Measurements from ENCODE around the gene RAVER2. TPM values are rescaled to one million over a fixed set of nuclear protein-coding genes. Genes with fewer than 3 reads are reported as not detected.

RAVER2 gene
- total RNA-seq, 2 donors from 2014 or later = 0.81 to 1.6 TPM

DNA sequence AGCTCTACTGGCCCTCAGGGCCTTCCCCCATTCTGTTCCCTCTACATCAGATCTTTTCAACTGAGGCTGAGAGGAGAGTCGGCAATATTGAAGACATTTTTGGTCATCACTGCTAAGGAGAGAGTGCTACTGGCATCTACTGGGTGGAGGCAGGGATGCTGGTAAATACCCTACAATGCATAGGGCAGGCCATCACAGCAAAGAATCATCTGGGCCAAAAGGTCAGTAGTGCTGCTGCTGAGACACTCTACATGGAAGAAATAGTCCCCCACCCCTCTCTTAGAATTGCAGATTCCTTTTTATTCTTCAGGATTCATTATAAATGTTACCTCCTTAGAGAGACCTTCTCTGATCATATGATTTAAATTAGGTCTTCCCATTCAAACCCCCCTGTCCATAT is 127.2 kb downstream of the RAVER2 start:
- Mint-ChIP-seq H3K4me1 (ENCODE audit: low read depth in 2 of 2) (peaks cover 57 to 58% of the 10 kb centered on the region in 2 donors), H3K9me3 (no peaks in the 10 kb centered on the region), H3K4me3 (no peak overlapping the region), H3K27me3 (no peaks in the 10 kb centered on the region), H3K27ac (peak overlapping the region; percentile 2 to 49), H3K36me3 (peaks cover 56% of the 10 kb centered on the region)
- DNase-seq (ENCODE audit: low spot score) = no peak
- ATAC-seq = no peak

DNA sequence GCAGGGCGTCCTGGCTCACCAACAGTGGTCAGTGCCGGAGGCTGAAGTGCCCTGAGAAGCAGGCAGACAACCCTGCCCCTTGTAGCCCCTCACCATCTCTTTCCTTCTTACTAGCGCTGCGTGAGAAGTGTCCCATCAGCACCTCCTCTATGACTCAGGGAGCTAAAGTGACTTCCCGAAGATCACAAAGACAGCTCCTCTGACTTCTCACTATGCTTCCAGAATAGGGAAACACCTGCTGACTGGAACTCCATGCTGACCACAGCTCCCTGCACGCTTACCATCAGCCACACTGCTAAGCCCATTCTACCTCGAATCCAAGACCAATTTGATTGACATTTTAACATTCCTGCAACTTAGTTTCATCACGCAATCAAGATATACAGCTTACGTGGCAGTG is 128.7 kb downstream of the RAVER2 start:
- H3K4me1 Mint-ChIP-seq (ENCODE audit: low read depth in 2 of 2) = peaks cover 66 to 68% of the 10 kb centered on the region in 2 donors
- ATAC-seq (no peak), DNase-seq (ENCODE audit: low spot score) (no peak)
- H3K27ac Mint-ChIP-seq = peak overlapping the region in 1 of 2 donors; percentile 49
- H3K9me3 Mint-ChIP-seq = no peaks in the 10 kb centered on the region
- peaks cover 53% of the 10 kb centered on the region for H3K36me3 Mint-ChIP-seq
- no peak overlapping the region for H3K4me3 Mint-ChIP-seq
- no peaks in the 10 kb centered on the region for H3K27me3 Mint-ChIP-seq

DNA sequence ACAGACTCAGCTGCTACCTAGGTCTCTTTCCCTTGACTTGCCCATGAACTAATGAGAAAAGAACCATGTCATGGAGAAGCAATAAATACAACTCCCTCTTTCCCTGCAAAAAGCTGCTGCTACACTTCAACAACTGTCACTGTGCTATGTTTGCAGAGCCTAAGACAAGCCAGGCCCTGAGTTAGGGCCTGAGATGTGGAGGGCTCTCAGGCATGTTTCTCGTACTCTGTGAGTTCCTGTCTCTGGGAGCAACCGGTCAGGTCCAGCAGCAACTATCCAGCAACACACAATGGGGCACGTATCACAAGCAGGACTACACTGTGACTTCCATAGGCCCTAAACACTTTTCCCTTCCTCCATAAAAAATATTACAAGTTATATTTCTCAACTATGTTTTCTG is 129.8 kb downstream of the RAVER2 start:
- H3K4me1 Mint-ChIP-seq (ENCODE audit: low read depth in 2 of 2) = peaks cover 68 to 73% of the 10 kb centered on the region in 2 donors
- H3K27ac Mint-ChIP-seq = peak overlapping the region; percentile 61 to 95
- H3K9me3 Mint-ChIP-seq = no peaks in the 10 kb centered on the region
- H3K27me3 Mint-ChIP-seq = no peaks in the 10 kb centered on the region
- no peak overlapping the region for H3K4me3 Mint-ChIP-seq
- peaks cover 52% of the 10 kb centered on the region for H3K36me3 Mint-ChIP-seq
- ATAC-seq = no peak
- DNase-seq (ENCODE audit: low spot score) = no peak

DNA sequence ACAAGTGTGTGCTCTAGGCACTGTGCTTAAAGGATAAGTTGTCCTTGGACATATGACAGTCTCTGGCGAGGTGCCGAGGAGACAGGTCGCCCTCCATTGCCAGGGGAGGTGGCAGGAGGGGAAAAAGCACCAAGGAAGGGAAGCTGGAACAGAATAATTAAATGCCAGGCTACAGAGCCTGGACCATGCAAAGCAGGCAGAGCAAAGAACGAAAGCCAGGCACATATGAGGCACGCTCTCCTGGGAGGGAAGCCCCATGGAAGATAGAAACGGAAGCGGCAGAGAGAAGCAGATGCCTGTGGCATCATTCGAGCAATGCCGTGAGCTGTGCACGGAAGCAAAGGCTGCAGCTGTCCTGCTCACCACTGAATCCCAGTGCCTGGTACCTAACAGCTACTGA is 130.2 kb downstream of the RAVER2 start:
- Mint-ChIP-seq H3K4me3 (peak overlapping the region; percentile 77), H3K27ac (peak overlapping the region; percentile 61 to 95), H3K4me1 (ENCODE audit: low read depth in 2 of 2) (peaks cover 70 to 73% of the 10 kb centered on the region in 2 donors), H3K9me3 (no peaks in the 10 kb centered on the region), H3K27me3 (no peaks in the 10 kb centered on the region), H3K36me3 (peaks cover 52% of the 10 kb centered on the region)
- DNase-seq (ENCODE audit: low spot score) (no peak), ATAC-seq (no peak)

DNA sequence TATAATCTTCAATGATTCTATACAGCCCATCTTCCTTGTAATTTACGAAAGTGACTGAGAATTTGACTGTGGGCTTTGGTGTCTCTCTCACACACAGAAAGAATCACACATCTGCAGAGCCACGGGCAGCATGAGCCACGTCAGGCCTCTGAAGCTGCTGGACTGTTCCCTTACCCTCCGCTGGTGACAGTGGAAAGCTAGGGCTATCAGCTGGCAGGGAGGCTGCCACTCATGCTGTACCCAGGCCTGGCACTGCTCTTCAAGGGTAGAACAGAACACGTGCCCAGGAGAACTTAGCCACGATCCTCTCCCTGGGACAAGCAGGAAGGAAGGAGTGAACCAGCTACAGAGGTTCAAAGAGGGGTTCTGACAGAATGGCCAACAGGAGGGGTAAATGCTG is 130.7 kb downstream of the RAVER2 start:
- DNase-seq (ENCODE audit: low spot score) = no peak
- no peaks in the 10 kb centered on the region for H3K9me3 Mint-ChIP-seq
- H3K4me3 Mint-ChIP-seq = peak overlapping the region; percentile 77
- H3K27ac Mint-ChIP-seq = peak overlapping the region; percentile 61 to 95
- no peaks in the 10 kb centered on the region for H3K27me3 Mint-ChIP-seq
- H3K4me1 Mint-ChIP-seq (ENCODE audit: low read depth in 2 of 2) = peaks cover 75 to 78% of the 10 kb centered on the region in 2 donors
- H3K36me3 Mint-ChIP-seq = peaks cover 52% of the 10 kb centered on the region
- ATAC-seq = peak in 1 of 2 donors; percentile 37

DNA sequence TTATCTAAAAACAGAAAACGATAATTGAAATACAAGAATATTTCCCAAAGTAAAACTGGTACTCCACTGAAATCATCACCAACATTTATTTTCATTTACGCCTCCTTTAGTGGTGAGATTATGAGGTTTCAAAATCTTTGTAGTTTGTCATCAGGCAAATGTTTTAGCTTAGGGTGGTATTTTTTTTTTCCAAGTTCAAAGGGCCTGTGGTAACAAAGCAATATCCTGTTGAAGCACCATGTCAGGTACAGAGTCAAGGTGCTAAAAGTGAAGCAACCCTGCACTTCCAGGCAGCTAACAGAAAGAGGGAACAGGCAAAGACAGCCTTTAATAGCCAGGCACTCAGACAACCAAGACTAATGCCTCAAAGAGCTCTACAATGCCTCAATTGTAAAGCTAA is 132.3 kb downstream of the RAVER2 start:
- Mint-ChIP-seq H3K36me3 (peaks cover 37% of the 10 kb centered on the region), H3K27me3 (no peaks in the 10 kb centered on the region), H3K4me3 (peak overlapping the region; percentile 77), H3K9me3 (no peaks in the 10 kb centered on the region), H3K27ac (peak overlapping the region; percentile 61 to 95), H3K4me1 (ENCODE audit: low read depth in 2 of 2) (peaks cover 73 to 74% of the 10 kb centered on the region in 2 donors)
- DNase-seq (ENCODE audit: low spot score) (no peak), ATAC-seq (peak; percentile 64 to 77)

DNA sequence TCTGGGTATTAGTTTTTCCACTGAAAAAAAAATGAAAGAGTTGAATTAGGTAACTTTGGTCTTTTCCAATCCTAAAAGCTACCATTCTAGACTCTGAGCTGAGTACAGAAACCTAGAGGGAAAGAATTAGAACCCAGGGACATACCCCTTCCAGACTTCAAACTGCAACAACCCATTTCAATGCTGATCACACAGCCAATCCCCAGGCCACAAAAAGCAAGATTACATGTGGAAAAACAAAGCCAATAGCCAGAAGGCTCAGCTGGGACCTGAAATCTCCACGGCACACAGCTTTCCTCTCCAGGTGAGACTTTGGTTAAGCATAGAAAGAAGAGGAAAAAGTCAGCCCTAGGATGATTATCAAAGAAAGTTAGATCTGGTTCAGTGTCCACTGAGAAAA is 132.7 kb downstream of the RAVER2 start:
- Mint-ChIP-seq H3K4me3 (peak overlapping the region; percentile 77), H3K27ac (peak overlapping the region; percentile 61 to 95), H3K4me1 (ENCODE audit: low read depth in 2 of 2) (peaks cover 74 to 75% of the 10 kb centered on the region in 2 donors), H3K27me3 (no peaks in the 10 kb centered on the region), H3K9me3 (no peaks in the 10 kb centered on the region), H3K36me3 (peaks cover 33% of the 10 kb centered on the region)
- ATAC-seq (no peak), DNase-seq (ENCODE audit: low spot score) (no peak)

DNA sequence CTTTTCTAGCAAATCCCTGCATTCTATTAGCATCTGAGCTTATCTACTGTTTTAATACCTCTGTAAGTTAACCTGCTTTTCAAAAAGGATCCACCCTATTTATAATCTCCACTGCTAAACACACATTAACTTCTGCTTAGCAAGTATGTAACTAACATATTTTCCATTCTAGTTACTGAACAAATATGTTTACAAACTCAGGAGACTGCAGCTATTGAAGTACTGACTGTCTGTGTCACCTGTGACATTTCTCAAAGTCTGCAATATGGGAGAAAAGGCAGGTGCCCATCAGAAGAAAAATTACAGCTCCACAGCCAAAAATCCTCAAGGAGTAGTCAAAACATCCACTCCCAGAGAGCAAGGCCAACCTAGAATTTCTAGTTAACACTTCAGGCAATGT is 133.2 kb downstream of the RAVER2 start:
- Mint-ChIP-seq H3K4me1 (ENCODE audit: low read depth in 2 of 2) (peaks cover 74 to 75% of the 10 kb centered on the region in 2 donors), H3K4me3 (no peak overlapping the region), H3K27me3 (no peaks in the 10 kb centered on the region), H3K9me3 (no peaks in the 10 kb centered on the region), H3K27ac (peak overlapping the region; percentile 61 to 95), H3K36me3 (peaks cover 33% of the 10 kb centered on the region)
- DNase-seq (ENCODE audit: low spot score) = no peak
- ATAC-seq = no peak

DNA sequence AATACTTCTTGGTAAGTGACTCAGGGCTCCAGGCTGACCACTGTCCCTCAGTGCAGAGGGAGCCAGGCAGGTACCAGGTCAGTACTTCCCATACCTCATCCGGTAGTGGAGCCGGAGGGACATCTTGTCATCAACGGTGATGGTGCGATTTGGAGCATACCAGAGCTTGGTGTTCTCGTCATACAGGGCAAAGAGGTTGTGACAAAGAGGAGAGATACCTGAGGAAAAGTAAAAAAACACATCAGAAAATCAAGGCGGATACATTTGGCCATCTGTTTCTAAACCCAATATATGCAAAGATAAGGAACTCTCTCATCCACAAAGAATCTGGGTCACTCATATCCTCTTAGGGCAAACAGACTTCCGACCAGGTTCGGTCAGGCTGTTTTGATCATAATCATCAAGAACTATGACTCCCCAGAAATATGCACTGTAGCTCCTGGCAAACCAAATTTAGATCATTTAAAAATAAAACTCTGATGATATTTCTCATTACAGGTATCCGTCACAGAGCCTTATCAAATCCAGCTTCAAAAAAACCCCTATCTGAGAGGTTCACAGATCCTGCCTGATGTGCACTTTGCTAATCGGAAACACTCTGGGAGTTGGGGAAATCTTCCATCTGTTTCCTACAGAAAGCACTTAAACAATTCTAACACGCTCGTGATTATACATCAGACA is 134.2 kb downstream of the RAVER2 start:
- peak overlapping the region in 1 of 2 donors; percentile 75 for H3K27ac Mint-ChIP-seq
- H3K4me1 Mint-ChIP-seq (ENCODE audit: low read depth in 2 of 2) = peaks cover 77 to 78% of the 10 kb centered on the region in 2 donors
- H3K4me3 Mint-ChIP-seq = no peak overlapping the region
- no peak for DNase-seq (ENCODE audit: low spot score)
- H3K9me3 Mint-ChIP-seq = no peaks in the 10 kb centered on the region
- no peaks in the 10 kb centered on the region for H3K27me3 Mint-ChIP-seq
- ATAC-seq = no peak
- H3K36me3 Mint-ChIP-seq = peaks cover 28% of the 10 kb centered on the region

DNA sequence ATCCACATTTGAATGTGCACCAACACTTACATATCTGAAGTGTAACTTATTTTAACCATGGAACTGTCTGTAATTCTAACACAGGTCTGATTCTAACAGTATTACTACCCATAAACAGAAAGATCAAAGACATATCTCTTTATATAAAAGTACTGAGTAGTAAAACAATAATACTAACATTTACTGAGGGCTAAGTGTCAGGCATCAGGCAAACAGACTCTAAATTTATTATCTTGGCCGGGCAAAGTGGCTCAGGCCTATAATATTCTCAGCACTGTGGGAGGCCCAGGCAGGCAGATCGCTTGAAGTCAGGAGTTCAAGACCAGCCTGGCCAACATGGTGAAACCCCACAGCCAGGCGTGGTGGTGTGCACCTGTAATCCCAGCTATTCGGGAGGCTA is 135.6 kb downstream of the RAVER2 start:
- Mint-ChIP-seq H3K27ac (peak overlapping the region in 1 of 2 donors; percentile 24), H3K4me3 (no peak overlapping the region), H3K27me3 (no peaks in the 10 kb centered on the region), H3K4me1 (ENCODE audit: low read depth in 2 of 2) (peaks cover 75 to 80% of the 10 kb centered on the region in 2 donors), H3K36me3 (peaks cover 27% of the 10 kb centered on the region), H3K9me3 (no peaks in the 10 kb centered on the region)
- no peak for ATAC-seq
- no peak for DNase-seq (ENCODE audit: low spot score)

DNA sequence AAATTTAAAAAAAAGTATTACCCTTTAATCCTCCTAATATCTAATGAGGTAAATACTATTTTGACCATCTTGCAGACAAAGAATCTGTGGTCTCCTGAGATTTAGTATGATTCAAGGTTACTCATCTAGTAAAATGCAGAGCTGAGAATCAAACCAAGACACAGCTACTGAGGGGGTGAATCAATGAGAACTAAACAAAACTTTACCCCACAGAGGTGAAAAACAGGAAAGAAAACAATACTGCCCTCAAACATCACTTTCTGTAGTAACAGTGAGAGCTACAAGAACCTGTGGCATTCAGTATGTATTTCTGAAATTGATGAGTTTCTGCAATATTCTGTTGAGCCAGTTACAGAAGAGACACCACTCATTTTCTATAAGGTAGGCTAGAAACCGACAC is 136.4 kb downstream of the RAVER2 start:
- H3K36me3 Mint-ChIP-seq = peaks cover 21% of the 10 kb centered on the region
- H3K4me3 Mint-ChIP-seq = peak overlapping the region; percentile 82
- peaks cover 72 to 80% of the 10 kb centered on the region in 2 donors for H3K4me1 Mint-ChIP-seq (ENCODE audit: low read depth in 2 of 2)
- no peak overlapping the region for H3K27ac Mint-ChIP-seq
- H3K9me3 Mint-ChIP-seq = no peaks in the 10 kb centered on the region
- H3K27me3 Mint-ChIP-seq = no peaks in the 10 kb centered on the region
- no peak for ATAC-seq
- DNase-seq (ENCODE audit: low spot score) = no peak

Other genes with a start within 250 kb of the RAVER2 start
- 100 to 1,000 TPM; 132 to 198 TPM for gene JAK1, start 221.5 kb downstream of the RAVER2 start, total RNA-seq